G401.6 (cell line): ENCODE data around the gene MUTYH.

Experiments used
- FAIRE-seq: peaks from 2 replicates; lab custom pipeline; 2012; peaks lifted over from hg19 to GRCh38; lab: Jason Lieb, UNC

MUTYH gene

DNA sequence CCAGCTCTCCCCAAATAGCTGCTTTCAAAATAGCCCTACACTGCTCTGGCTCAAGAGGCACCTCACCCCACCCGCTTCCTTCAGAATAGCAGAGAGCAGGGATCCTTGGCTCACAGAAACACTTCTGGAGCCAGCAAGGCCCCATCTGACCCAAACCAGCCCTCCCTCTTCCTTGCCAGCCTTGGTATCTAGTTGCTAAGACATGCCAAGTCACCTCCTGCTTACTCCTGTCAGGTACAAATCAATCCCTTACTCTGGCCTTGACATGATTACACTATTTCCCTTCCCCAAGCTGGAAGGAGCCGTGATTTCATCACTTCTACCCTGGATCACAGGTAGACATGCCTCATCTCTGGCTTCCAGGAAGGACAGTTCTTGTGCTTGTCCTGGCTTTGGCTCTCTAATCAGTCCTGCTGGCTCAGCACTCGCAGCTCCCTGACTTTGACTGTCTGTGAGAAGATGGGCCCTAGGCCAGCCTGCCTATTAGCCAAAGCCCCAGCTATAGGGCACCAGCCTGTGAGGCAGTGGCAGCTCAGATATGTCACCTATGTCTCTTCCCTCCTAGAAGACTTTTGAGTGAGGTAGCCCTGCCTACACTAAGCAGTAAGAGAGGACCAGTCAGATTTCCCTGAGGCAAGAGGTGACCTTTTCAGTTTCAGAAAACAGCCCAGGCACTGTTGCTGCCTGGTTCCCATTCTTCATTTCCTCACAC lies 8.9 kb upstream of the MUTYH start:
- no peak for FAIRE-seq

DNA sequence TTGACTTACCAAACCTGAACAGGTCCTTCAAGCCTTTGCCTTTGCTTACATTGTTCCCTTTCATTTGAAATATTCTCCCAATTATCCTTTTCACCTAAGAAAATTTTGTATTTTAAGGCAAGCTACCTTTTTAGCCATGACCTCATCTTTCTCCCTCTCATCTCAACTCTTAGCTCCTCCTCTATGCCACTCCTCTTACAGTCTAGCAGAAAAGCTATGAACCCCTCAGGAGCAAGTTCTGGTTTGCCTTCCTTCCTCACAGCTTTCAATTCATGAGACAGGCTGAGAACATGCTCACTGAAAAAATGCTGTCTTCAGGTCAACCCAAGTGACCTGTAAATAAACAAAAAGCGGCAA lies 8.3 kb upstream of the MUTYH start:
- no peak for FAIRE-seq

DNA sequence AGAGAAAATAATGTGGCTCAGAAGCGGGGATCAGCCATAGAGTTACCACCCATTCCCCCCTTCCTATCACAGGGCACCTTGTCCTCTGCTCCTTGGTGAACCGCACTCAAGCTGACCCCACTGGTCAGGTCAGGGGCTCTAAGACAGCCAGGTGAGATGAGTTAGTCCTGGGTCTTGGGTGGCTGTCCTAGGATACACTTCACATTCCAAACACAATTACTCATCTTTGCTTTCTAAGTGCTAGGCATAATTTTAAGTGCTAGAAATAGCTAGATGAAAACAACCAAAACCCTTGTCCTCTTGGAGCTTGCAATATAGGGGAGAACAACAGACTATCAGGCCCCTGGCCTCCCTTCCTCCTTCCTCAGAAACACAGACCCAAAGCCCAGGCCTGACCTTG lies 7.8 kb upstream of the MUTYH start:
- no peak for FAIRE-seq

DNA sequence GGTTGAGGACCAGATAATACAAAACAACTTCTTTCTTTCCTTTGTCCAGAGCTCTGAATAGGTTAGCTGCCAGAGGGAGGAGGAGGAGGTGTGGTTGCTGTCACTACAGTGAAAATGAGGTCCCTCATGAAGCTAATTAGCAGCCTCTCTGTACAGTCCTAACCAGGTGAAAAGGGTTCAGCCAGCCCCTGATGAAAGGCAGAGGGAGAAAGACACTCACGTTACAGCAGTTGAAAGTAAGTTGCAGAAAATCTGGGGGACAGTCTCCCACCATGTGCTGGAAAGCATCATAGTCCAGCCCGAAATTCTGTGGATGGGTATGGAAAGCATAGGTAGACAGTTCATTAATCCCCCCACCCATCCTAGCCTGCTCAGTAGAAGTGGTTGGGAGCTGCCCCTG lies 6.2 kb upstream of the MUTYH start:
- no peak for FAIRE-seq

DNA sequence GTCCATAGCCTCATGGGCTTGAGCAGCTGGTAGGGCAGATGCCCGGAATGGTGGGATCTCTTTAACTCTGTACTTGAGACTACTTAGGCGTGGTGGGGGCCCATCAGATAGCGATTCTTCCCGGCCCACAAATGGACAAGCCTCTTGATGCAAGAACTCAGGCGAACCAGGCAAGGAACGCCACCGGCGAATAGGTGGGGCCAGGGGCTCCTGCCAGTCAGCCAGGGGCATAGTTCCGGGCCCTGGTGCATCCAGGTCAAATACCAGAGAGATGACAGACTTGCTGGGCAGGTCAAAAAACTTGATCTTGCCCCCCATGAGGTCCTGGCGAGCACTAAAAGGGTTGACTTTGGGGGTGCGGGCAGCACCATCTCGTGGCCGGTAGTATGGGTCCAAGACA lies 4.8 kb upstream of the MUTYH start:
- FAIRE-seq = no peak

DNA sequence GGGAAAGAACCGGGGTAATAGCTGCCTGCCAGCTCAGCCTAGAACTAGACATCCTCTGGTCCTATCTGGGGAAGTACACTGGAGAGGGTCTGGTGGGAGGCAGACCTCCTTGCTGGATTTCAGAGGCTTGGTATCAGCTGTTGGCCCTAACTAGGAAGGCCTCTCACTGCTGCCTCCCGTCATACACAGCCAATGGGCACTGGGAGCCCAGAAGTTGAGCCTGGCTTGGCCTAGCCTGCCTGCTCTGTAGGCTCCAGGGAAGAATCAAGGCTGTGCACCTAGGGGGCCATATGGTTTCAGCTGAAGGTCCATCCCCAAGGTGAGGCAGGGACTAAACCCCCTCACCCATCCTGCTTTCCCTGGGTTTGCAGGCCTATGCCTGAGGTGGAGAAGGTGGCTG lies 4.3 kb upstream of the MUTYH start:
- no peak for FAIRE-seq

DNA sequence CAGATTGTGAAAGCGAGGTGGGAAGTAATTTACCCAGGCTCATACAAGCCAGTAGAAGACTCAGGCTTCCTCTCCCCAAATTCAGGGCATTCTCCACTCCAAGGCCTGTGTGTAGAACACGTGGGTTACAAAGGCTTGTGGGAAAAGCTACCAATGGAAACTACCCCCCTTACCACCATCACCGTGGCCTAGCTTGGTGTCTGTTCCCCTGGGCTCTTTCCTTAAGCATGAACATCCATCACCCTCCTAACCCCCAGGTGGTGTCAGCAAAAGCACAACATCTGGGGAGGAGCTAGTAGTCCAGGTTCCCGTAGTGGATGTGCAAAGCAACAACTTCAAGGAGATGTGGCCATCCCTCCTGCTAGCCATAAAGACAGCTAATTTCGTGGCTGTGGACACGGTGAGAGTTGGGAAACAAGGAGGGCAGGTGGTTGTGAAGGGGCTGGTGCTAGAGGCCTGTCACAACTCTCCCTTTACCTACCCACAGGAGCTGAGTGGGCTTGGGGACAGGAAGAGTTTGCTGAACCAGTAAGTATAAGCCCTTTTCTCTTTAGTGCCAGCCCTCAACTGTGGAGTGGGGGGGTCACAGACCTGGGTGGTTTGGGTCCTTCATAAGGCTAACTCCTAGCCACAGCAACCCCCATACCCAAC lies 701 bp upstream of the MUTYH start:
- FAIRE-seq = no peak

DNA sequence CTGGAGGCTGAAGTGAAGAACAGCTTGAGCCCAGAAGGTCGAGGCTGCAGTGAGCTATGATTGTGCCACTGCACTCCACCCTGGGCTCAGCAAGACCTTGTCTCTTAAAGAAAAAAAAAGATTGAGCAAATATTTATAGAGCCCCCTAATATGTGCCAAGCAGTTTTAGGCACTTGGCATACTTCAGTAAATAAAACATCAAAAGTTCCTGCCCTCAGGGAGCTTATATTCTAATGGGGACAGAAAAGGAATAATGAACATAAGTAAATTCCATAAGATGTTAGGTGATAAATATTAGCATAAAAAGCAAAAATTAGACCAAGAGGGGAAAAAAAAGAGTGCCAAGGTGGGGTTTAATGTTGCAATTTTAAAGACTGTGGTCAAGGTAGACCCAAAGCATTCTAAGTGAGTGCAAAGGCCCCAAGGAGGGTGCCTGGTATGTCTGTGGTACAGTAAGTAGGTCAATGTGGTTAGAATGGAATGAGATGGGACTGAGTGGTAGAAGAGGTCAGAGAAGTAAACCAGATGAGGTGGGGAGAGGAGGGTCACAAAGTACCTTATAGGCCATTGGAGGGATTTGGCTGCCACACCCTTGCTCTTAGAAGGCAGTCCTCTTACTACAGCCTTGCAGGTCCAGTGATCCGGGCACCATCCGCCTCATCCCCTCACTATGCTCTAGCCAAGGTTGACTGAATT lies 2.5 kb downstream of the MUTYH start:
- no peak for FAIRE-seq

DNA sequence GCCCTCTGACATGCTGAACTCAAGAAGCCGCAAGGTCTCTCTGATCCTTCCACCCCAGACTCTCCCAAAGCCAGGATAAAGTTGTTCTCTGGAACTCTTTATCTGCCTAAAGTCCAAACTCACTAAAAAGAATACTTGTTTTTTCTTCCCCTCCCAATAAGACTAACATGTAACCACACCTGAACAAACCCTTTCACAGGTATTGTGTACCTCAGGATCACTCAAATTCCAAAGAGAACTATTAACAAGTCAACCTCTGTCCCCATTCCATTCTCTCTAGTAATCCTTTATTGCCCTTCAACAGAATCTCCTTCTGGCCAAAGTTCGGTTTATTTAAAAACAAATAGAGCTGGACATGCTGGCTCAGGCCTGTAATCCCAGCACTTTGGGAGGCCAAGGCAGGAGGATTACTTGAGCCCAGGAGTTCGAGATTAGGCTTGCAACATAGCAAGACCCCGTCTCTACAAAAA lies 4.3 kb downstream of the MUTYH start:
- FAIRE-seq = no peak

DNA sequence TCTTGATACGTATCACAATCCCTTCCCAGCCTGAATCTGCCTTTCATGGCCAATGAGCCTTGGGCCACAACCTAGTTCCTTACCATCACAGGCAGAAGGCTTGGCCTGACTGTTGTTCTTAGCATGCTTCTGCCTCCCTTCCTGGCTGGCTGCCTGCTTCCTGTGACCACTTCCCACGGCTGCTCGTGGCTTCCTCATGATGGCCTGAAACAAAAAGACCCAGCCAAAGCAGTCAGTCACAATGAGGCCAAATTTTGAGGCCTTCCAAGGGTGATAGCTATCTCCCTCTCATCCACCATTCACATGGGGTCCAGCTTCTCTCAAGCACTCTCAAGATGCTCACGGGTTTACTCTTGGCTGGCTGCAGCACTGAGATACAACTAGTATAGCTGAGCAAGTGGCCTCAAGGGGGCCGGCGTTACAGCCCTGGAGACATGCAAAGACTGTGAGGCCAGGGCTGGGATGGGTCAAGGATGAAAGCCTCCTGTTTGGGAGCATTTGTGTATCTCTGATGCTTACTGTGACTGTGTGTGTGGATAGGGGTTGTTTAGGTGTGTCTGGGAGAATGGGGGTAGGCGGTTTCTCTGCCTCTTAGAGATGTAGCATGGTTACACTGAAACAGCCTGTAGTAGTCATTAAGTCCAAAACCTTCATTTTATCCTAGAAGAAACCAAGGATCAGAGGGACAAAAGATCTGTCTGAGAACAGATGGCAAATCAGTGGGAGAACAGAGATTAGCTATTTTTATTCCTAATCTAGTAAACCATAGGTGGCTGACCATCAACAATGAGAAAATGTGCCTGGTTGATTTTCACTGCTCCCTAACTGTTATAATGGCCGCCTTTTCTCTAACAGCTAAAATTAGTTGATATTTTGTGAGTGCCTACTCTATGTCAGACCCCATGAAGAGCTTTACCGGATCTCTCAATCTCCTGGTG lies 5.7 kb downstream of the MUTYH start:
- FAIRE-seq = no peak

DNA sequence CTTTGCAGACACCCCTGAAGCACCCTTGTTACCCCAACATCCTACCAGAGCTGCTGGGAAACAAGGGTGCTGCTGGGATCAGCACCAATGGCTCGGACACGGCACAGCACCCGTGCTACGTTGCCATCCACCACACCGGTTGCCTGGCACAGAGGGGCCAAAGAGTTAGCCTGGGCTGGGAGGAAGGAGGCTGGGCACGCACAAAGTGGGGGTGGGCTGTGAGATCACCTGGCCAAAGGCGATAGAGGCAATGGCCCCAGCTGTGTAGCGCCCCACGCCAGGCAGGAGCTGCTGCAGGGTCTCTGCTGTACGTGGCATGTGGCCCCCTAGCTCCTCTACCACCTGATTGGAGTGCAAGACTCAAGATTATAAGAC lies 7.9 kb downstream of the MUTYH start:
- FAIRE-seq = no peak

DNA sequence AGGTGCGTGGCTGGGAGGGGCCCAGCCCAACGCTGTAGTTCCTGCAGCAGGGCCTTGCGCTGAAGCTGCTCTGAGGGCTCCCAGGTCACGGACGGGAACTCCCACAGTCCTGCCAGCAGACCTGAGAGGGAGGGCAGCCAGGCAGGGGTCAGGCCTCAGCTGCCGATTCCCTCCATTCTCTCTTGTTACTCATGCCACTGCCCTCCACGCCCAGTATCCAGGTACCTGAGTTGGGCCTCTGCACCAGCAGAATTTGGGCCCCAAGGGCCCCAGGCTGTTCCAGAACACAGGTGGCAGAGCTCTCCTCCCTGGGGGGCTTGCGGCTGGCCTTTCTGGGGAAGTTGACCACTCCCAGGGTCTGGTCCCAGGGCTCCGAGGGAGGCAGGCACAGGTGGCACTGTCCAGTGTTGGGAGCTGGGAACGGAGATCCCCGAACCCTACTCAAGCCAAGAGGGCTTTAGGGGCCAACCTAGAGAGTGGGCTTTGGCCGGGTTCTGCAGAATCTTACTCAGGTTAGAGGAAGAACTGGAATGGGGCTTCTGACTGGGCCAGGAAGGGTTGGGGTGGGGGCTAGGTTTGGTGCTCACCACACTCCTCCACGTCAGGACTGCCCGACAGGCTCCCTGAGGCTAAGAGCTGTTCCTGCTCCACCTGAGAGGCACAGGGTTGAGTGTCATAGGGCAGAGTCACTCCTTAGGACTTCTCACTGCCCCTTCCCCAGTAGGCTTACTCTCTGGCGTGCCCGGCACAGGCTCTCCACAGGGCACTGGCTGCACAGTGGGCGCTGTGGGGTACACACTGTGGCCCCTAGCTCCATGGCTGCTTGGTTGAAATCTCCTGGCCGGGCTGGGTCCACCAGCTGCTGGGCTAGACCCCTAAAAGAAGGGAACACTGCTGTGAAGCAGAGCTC lies 8.5 kb downstream of the MUTYH start:
- FAIRE-seq = no peak

DNA sequence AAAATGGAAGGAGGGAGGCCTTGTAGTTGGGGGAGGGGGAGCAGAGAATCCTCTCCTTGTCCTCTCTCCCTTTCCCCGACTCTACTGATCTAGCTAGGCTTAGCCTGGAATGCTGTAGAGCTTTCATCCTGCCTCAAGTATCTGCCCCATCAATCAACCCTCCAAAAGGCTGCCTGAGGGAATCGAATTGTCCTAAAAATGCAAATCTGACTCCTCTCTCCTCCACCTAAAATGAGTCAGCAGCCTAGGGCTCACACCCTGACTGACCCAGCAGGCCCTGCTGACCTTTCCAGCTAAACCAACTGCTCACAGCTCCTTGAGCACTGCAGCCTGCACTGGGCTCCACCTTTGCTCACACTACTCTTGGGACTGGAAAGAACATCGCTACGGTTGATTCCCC lies 10.8 kb downstream of the MUTYH start:
- FAIRE-seq = no peak

DNA sequence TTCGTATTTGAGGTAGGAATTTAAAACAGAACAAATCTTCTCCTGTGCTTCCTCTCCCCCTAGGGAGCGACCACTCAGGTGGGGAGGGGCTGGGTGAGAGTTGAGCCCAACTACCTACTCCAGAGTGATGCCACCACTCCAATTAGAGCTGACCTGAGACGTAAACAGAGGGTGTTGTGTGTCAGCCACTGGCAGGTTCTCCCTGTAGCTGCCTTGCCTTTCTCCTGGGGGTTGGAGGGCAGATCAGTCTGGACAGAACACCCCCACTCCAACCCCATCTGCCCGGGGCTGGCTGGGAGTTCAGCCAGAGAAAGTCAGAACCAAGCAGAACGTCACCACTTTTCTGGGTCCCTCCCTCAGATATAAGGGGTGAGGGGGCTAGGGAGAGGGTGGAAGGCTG lies 11.6 kb downstream of the MUTYH start:
- no peak for FAIRE-seq

DNA sequence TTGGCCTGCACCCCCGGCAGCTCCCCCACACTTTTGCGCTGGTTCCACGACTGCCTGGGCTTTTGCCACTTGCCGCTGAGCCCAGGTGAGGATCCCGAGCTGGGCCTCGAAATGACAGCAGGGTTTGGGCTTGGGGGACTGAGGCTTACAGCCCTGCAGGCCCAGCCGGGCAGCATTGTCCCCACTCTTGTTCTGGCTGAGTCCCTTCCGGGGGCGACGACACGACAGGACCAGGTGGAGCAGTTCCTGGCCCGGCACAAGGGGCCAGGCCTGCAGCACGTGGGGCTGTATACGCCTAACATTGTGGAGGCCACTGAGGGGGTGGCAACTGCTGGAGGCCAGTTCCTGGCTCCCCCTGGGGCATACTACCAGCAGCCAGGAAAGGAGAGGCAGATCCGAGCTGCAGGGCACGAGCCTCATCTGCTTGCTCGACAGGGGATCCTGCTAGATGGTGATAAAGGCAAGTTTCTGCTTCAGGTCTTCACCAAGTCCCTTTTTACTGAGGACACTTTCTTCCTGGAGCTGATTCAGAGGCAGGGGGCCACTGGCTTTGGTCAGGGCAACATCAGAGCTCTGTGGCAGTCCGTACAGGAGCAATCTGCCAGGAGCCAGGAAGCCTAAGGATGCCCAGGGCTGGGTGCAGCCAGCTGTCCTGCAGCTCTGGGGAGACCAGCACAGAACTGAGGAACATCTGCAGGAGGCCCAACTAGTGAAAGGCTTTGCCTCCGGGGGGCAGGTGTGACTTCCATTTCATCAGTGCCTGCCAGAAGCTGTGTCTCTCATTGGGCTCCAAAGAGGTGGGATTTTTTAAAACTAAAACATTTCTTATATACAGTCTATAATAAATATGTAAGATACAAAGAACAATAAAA lies 12.4 kb downstream of the MUTYH start:
- no peak for FAIRE-seq

DNA sequence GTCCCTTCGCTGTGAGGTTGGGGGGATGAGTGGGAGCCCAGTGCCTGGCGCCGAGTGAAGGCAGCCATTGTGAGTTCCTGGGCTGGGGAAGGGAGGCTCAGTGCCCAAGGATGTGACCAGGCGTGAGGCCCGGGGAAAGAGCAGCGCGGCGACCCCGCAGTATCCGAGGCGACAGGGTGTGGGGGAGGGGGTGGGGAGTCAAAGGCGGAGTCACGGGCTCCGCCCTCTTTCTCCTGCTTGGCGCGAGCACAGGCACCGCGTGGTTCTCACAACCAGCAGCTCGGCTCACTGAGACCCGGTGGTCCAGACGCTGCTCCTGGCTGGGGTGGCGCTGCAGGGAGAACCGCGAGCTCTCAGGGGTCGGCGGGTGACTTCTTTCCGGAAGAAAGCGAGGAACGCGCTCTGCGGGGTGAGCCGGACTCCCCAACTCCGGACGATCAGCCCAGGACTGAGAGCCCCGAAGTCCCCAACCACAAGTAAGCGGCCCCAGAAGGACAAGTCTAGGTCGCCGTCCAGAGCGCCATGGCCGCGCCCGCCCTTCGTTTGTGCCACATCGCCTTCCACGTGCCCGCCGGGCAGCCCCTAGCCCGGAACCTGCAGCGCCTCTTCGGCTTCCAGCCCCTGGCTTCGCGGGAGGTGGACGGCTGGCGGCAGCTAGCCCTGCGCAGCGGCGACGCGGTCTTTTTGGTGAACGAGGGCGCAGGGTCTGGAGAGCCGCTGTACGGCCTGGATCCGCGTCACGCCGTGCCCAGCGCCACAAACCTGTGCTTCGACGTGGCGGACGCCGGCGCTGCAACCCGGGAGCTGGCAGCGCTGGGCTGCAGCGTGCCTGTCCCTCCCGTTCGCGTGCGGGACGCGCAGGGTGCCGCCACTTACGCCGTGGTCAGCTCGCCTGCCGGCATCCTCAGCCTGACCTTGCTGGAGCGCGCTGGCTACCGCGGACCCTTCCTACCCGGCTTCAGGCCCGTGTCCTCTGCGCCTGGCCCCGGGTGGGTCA lies 13.3 kb downstream of the MUTYH start, which contains the start of gene HPDL:
HPDL (plus strand) TSS at position 269 of the 997 bp plus-strand sequence; CDS start at position 523, 254 bp downstream.
- no peak for FAIRE-seq

DNA sequence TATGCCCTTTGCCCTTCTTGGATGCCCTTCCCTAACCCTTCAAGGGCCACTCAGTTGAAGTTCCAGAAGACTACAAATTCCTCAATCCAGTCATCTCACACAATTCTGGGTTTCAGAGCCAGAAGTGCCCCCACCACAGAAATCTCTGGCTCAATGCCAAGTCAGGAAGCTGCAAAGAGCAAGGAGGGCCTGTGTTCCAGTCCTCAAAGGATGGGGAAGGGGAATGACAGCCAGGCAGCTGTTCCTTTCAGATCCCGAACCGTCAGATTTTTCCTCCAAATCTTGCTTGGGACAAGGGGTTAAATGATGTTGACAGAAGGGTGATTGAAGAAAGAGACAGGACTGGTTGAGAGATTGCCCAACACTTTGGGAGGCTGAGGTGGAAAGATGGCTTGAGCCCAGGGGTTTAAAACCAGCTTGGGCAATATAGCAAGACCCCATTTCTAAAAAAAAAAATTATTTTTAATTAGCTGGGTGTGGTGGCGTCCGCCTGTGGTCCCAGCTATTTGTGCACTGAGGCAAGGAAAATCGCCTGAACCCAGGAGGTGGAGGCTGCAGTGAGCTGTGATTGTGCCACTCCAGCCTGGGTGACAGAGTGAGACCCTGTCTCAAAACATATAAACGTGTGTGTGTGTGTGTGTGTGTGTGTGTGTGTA lies 14.3 kb downstream of the MUTYH start:
- FAIRE-seq = no peak

DNA sequence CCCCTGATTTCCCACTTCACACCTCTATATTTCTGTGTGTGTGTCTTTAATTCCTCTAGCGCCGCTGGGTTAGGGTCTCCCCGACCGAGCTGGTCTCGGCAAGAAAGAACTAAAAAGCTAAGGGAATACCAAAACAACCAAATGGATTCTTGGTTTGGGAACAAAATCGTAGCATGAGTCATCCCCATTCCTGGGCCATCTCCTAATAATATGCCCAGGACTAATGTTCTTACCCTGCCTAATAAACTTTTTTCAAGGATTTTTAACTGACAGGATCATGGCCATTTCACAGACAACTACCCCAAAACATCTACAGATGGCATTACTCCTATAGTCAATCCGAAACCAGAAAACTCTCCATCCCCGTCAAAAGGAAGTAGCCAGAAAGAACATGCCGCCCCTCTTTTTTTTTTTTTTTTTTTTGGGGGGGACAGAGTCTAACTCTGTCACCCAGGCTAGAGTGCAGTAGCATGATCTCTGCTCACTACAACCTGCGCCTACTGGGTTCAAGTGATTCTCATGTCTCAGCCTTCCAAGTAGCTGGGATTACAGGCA lies 17.7 kb downstream of the MUTYH start:
- no peak for FAIRE-seq
